A673 (cell line): ENCODE measurements around the gene CNGA2.

Experiments
- EZH2 ChIP-seq: fragments of 200-600 bp; sonication (generic); IDR thresholded peaks from 2 replicates; pipeline ENCODE4 v1.6.1; 2017; ENCODE audit warnings: borderline replicate concordance, low read depth, mild to moderate bottlenecking, mixed read lengths, antibody characterized with exemption, low read length; ENCODE audit not compliant: poor library complexity, severe bottlenecking
- TF ChIP-seq, protein P1 (sequence below): fragments of 300-800, 200-600 bp; sonication (generic); conservative IDR thresholded peaks from 2 replicates; pipeline ENCODE4 v1.5.1; 2017; ENCODE audit warnings: low read depth, mild to moderate bottlenecking, antibody characterized with exemption, low read length, moderate library complexity, mixed read lengths

DNA sequence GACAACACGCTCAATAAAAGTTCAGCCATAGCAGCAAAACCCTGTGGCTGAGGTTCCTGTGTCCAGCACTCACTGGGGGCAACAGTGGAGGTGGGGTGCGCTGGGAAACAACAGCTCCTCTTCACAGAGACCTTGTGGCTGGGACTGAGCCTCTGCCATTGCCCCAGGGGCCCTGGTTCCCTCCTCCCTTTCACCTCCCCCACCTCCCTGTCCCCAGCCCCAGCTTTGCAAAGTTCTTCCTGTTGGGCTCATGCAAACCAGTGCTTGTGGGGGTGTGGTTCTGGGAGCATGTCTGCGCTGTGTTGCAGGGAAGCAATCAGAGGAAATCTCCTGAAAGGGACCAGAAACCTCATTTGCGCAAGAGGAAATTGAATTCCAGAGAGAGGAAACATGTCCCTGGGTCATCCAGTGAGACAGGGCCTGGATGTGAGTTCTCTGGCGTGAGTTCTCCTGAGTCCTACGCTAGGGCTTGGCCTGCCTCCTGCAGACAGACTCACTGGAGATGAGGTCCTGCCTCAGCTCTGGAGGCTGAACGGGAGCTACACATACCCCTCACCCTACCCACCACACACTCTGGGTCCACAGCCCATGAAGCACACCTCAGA is 11.3 kb upstream of the CNGA2 start:
- TF ChIP-seq EZH2 = no peak
- TF ChIP-seq, protein P1, sequence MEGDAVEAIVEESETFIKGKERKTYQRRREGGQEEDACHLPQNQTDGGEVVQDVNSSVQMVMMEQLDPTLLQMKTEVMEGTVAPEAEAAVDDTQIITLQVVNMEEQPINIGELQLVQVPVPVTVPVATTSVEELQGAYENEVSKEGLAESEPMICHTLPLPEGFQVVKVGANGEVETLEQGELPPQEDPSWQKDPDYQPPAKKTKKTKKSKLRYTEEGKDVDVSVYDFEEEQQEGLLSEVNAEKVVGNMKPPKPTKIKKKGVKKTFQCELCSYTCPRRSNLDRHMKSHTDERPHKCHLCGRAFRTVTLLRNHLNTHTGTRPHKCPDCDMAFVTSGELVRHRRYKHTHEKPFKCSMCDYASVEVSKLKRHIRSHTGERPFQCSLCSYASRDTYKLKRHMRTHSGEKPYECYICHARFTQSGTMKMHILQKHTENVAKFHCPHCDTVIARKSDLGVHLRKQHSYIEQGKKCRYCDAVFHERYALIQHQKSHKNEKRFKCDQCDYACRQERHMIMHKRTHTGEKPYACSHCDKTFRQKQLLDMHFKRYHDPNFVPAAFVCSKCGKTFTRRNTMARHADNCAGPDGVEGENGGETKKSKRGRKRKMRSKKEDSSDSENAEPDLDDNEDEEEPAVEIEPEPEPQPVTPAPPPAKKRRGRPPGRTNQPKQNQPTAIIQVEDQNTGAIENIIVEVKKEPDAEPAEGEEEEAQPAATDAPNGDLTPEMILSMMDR = no peak
